GM21447 (cell line): ENCODE data around the gene FCER1A.

Experiments used
- ATAC-seq: cut with Tn5 transposase; IDR thresholded peaks from one replicate; pipeline ENCODE4 v1.9.1; 2021; ENCODE audit not compliant: unreplicated experiment

Gene FCER1A

DNA sequence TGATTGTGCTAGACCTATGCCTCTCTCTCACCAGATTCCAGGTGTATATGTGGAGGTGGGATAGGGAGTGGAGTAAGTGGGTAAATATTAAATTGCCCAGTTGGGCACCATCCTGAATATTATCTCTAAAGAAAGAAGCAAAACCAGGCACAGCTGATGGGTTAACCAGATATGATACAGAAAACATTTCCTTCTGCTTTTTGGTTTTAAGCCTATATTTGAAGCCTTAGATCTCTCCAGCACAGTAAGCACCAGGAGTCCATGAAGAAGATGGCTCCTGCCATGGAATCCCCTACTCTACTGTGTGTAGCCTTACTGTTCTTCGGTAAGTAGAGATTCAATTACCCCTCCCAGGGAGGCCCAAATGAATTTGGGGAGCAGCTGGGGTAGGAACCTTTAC, at the start of gene FCER1A:
Gene FCER1A, plus strand, starts transcription at position 242 of the 400 bp plus-strand sequence. Its CDS starts 29 bp downstream, at position 271.
- no peak for ATAC-seq

- no peak for ATAC-seq
Observed at GRCh38 chr1:159261311-159261710, 40.8 kb upstream of the FCER1A start.

- no peak for ATAC-seq
Observed at GRCh38 chr1:159261721-159262494, 40.2 kb upstream of the FCER1A start.

- no peak for ATAC-seq
Observed at GRCh38 chr1:159266832-159267231, 35.3 kb upstream of the FCER1A start.

GRCh38 chr1:159274631-159275030, 27.5 kb upstream of the FCER1A start:
- no peak for ATAC-seq

GRCh38 chr1:159275891-159276290, 26.2 kb upstream of the FCER1A start:
- ATAC-seq, result no peak

DNA sequence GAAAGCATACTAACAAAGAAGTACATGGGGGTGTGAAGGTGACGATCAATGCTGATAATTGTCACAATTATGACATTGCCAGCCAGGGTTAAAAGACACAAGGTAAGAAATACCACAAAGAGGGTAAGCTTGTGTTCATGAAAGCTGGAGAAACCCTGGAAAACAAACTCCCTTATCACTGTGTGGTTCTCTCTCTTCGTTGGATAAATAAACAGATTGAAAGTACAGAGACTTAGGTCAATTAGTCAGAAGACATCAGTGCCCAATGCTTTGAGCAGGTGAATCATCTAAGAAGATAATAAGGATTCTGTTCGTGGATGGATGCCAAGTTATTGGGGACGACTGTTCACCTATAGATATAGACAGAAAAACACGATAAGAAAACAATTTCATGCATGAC, 22.4 kb upstream of the FCER1A start:
- ATAC-seq, result no peak

- no peak for ATAC-seq
Observed at GRCh38 chr1:159282118-159282517, 20.0 kb upstream of the FCER1A start.

- no peak for ATAC-seq
Observed at GRCh38 chr1:159289060-159289459, 13.1 kb upstream of the FCER1A start.

- no peak for ATAC-seq
Observed at GRCh38 chr1:159291424-159291823, 10.7 kb upstream of the FCER1A start.

GRCh38 chr1:159296706-159297375, 5.3 kb upstream of the FCER1A start:
- ATAC-seq, result no peak

DNA sequence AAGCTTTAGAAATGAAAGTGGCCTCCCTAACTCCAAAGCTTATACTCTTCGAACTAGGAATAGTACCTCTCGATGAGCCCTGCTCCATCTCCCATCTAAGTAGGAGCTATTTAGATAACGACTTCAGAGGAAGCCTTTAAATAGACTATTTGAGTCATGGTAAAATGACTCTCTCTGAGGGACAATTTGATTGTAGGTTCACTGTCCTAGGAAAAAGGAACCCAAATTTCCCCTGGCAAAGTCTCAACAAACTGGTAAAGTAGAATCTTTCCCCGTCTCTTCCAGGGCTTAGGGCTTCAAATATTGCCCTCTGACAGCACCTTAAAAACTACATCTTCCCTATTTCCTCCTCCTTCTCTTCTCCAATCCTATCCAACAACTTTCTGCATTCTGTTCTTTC, 2.0 kb upstream of the FCER1A start:
- no peak for ATAC-seq

DNA sequence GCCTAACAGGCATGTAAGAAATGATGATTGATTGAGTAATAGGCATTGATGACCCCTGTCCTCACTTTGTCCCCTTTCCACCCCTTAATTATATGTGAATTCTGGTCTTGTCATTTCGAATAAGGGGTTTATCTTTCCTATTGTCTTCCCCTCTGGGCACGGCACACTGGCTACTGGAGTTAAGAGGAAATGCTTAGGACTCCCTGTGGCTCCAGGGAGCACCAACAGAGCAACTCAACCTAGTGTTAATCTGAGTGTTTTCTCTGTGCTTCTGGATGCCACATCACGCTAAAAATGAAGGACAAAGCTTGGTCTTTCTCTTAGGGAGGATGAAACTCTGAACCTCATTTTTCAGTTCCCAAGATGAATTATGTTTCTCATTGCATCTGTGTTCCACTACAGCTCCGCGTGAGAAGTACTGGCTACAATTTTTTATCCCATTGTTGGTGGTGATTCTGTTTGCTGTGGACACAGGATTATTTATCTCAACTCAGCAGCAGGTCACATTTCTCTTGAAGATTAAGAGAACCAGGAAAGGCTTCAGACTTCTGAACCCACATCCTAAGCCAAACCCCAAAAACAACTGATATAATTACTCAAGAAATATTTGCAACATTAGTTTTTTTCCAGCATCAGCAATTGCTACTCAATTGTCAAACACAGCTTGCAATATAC, 5.3 kb downstream of the FCER1A start:
- no peak for ATAC-seq

DNA sequence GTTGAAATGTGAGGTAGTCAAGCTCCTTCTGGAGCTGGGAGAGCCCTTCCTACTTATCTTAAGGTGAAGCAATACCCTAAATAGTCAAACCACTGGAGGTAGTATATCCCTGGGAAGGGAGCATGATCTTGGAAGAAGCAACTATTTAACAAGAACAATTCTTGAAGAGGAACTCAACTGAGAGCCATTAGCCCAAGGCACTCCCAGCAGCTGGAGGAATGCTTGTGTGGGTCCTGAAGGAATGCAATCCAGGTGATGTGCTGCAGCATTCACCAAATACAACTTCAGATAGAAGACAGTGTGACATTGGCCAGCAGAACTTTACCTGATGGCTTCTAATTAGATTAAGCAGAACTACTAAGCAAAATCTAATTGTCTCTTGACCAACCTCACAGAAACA, 9.5 kb downstream of the FCER1A start:
- ATAC-seq, result no peak

DNA sequence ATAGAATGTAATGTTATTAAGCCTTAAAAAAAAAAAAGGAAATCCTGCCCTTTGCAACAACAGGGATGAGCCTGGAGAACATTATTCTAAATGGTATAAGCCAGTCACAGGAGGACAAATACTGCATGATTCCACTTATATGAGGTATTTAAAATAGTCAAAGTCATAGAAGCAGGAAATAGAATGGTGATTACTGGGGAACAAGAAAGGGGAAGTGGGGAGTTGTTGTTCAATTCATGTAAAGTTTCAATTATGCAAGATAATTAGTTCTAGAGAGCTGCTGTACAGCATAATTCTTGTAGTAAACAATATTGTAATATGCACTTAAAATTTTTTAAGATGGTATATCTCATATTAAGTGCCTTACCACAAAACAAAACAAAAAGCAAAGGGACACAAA, 13.2 kb downstream of the FCER1A start:
- no peak for ATAC-seq

DNA sequence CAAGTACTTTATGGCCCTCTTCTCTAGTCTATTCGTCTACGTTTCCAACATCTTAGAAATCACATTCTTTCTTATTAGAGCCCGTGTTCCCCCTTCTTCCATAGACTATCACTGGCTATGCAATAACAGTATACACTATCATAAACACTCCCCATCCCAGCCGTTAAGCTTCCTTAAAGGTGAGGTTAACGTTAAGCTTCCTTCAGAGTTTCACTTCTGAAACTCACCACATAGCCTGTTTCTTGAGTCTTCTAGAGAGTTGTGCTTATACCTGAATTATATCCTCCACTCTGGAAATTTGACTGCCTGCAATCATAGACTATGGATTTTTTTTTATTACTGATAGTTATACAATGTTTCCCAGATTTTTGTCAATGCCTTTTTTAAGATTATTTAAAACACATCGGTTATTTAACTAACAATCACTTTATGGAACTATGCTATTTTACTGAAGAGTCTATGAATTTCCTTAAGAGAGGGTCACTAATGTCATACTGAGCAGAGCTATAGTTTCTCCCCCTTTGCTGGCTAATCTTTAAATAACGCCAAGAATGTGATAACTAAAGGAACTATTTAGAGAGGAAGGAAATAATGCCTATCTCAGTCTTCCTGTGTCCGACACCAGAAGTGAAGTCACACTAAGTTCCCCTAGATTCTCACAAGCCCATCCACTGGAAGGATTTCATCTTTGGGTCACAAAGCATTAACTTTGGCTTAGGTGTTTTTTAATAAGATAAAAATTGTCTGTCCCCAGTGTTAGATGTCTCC, 16.8 kb downstream of the FCER1A start:
- no peak for ATAC-seq

- no peak for ATAC-seq
Observed at GRCh38 chr1:159334797-159335196, 32.7 kb downstream of the FCER1A start.

- no peak for ATAC-seq
Observed at GRCh38 chr1:159338018-159338417, 35.9 kb downstream of the FCER1A start.

GRCh38 chr1:159339536-159339935, 37.4 kb downstream of the FCER1A start:
- no peak for ATAC-seq

- ATAC-seq, result no peak
Observed at GRCh38 chr1:159341736-159342135, 39.6 kb downstream of the FCER1A start.

DNA sequence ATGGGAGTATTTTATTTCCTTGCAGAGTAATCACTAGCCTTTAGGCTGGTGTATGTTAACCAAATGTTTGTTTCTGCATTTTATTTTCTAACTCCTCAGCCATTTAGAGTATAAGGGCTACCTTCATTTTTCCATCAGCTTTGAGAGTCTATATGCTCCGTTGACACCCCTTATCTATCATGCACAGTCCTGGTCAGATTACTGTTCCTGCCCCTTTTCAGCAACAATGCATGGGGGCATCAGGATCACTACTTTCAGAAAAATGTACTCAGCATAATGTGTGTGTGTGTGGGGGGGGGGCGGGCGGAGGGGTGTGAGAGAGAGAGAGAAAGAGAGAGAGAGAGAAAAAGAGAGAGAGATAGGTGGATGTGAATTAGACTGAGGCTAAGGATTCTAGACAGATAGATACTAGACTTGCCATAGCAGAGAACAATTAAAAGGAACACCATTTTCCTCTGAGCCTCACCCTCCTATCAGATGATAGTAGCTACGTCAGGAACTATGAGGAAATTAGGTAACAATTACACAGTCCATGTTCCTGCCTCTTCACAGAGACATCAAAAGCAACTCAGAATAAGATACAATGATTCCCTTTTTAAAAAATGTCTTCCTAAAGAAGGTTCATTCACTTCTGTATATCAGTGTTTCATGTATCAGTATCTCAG, 40.8 kb downstream of the FCER1A start:
- no peak for ATAC-seq
